A673 (cell line): ENCODE data around the gene GIPC2.

ENCODE experiments used
- CTCF ChIP-seq: fragments of 300-800, 200-600 bp; sonication (generic); conservative IDR thresholded peaks from 2 replicates; pipeline ENCODE4 v1.5.1; 2017; ENCODE audit warnings: low read depth, mild to moderate bottlenecking, antibody characterized with exemption, low read length, moderate library complexity, mixed read lengths
- EZH2 ChIP-seq: fragments of 200-600 bp; sonication (generic); IDR thresholded peaks from 2 replicates; pipeline ENCODE4 v1.6.1; 2017; ENCODE audit warnings: borderline replicate concordance, low read depth, mild to moderate bottlenecking, mixed read lengths, antibody characterized with exemption, low read length; ENCODE audit not compliant: poor library complexity, severe bottlenecking

- TF ChIP-seq CTCF (no peak), EZH2 (no peak)
These were observed 109.4 kb downstream of the GIPC2 start for GRCh38 chr1:78155121-78155520.
